ENCODE measurements around the gene PDLIM1.

GRCh38 chr10:95250856-95251255 lies 39.9 kb downstream of the PDLIM1 start:
- no peak for TF ChIP-seq CTCF (IDR thresholded peaks at IDR 0.05; ENCODE audit: low read length)
- no peak for TF ChIP-seq EZH2 (IDR thresholded peaks at IDR 0.05; ENCODE audit: borderline replicate concordance, low read length)
